ENCODE measurements around the gene ZNF683. TPM values are rescaled to one million over a fixed set of nuclear protein-coding genes. Genes with fewer than 3 reads are reported as not detected.
"Not testable (repeated sequence)": the region's sequence is repeated elsewhere in the genome, so short reads cannot be mapped to it uniquely, and the experiment has no call there.

Gene ZNF683
- not detected in 2 replicates for total RNA-seq

DNA sequence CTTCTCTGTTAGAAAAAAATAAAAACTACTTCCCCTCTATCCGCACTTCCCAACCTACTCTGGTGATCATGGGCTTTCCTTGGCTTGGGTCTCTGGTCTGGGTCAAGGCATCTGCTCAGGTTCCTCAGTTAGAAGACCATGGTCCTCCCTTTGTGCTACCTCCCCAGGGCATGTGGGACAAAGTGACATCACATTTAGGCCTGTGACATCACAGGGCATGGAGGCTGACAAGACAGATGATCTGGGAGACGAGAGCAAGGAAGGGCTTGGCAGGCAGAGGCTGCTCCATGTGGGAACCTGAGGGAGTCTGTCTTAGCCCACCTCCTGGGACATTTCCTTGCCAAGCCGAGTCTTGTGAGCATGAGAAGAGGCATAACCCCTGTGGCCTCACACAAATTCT is at the start of gene ZNF683:
ZNF683 (minus strand) TSS at position 140 of the 400 bp plus-strand sequence. CDS start 4,179 bp downstream, outside the sequence.
- not testable (repeated sequence) for DNase-seq (ENCODE audit: low read depth in 2 of 2)

DNA sequence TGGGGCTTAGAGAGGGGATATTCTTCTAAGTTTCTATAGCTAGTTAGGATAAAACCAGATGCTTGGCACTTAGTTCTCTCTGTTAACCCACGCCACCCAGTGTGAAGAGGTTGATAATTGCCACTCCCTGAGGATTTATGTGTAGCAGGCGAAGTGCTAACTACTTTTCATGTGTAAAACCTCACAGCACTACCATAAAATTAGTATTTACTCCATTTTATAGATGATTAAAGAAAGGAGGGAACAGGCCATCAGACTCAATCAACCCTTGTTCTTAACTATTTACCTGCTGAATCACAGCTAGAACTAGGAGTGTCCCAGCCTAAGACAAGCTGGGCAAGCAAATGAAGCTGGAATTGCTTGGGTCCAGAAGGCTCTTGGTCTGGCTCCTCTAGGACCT is 46.9 kb upstream of the ZNF683 start:
- DNase-seq (ENCODE audit: low read depth in 2 of 2) = no peak

DNA sequence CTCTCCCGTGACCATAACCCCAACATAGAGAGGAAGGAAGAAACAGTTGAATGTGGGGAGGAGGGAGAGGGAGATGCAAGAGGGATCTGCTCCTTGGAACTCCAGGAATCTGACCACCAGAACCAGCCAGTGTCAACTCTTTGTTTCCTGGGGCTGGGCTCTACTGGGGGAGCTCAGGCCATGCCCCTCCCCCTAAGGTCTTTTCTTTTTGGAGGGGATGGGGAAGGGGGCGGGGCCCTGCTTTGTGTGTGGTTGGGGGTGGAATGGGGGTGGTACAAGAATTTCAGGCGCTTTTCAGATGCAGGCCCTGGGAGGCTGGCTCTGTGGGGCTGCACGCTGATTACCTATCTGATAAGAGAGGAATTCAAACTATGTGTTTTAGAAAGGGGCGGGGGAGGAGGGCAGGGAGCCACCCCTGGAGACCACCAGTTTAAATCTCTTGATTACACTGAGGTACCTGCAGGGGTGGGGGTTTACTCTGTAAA is 46.4 kb upstream of the ZNF683 start:
- DNase-seq (ENCODE audit: low read depth in 2 of 2) = no peak

DNA sequence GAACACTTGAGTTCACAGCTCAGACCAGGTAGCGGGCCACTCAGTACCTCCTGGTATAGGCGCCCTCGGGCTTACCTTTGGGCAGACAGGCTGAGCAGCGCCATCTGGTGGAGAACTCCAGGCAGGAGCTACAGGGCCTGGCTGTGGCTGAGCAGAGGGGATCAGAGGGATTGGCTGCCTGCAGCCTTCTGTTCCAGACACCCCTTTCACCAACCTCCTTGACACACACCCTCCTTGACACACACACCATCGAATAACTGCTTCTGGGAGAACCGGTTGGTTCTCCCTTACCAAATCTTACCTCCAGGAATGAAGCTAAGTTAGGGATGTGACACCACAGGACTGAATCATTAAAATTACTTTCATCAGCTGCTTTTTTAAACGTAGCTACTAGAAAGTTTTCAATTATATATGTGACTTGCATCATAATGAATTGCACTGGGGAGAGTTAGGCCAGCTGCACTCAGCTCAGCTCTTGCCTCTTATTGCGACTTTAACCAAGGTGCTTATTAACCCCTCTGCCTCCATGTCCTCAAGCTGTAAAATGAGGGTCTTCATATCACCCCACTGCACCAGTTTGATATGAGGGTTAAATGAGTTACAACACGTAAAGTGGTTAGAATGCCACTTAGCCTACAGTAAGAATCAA is 44.7 kb upstream of the ZNF683 start:
- peak; percentile 74 to 85 for DNase-seq (ENCODE audit: low read depth in 2 of 2)

DNA sequence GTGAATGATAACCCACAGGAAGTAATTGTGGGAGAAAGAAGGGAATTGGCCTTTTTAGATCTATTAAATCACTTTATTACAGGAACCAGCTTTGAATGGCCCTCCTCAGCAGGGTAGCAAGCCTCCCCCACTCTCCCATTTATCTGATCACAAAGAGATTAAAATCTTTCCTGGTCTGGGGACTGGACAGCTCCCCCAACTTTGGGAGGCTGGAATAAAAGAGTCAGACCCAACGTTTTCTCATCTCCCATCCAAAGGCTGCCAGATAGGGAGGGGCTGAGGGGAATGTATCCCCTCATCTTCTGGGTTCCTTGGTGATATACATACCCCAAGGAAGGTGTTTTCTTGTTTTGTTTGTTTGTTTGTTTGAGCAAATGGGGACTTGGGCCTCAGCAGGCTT is 40.5 kb upstream of the ZNF683 start:
- DNase-seq (ENCODE audit: low read depth in 2 of 2) = no peak

DNA sequence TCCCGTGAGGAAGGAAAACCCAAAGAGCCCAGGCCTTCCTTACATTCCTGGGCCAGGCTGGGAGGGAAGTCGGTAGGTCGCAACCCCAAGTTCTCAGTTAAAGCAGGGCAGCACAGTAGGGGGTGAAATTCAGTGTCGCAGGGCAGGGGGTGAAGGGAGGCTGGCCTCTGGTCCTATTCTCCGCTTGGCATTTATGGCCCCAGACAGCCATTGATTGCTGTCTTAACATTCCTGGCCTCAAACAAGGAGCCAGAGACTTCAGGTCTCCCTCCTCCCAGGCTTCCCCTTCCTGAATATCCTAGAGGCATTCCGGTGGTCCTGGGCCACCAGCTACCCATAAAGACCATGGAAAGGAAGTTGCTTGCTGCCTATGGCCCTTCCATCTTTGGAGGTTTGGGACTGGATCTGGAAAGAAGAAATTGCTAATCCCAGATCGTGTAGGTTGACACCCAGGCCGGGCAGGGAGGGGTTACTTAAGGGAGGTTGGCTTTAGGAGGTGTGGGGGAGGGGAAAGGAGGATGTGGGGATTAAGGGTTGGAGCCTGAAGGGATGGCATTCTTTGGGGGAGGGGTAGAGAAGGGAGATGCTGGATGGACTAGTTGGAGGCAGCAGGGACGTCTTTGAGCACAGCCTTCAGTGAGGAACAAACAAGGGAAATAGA is 39.8 kb upstream of the ZNF683 start:
- DNase-seq (ENCODE audit: low read depth in 2 of 2) = no peak

DNA sequence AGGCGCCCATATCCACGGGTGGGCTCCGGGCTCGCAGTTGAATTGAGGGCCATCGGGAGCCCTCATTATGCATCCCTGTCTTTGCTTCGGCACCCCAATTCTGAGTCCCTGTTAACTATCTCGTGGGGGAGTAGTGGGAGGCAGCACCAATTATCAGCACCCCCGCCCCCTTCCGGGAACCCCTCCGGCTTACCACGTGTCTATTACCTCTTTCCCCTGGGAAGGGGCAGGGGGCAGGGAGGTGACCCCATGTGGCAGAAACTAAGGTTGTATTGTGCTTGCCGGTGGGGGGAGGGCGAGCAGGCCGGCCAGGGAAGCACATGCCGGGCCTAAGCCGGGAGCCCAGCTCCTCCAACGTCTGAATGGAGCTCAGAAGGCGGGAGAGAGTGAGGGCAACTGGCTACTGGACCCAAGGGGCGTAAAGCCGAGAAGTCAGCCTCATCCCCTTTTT is 39.1 kb upstream of the ZNF683 start:
- no peak for DNase-seq (ENCODE audit: low read depth in 2 of 2)

DNA sequence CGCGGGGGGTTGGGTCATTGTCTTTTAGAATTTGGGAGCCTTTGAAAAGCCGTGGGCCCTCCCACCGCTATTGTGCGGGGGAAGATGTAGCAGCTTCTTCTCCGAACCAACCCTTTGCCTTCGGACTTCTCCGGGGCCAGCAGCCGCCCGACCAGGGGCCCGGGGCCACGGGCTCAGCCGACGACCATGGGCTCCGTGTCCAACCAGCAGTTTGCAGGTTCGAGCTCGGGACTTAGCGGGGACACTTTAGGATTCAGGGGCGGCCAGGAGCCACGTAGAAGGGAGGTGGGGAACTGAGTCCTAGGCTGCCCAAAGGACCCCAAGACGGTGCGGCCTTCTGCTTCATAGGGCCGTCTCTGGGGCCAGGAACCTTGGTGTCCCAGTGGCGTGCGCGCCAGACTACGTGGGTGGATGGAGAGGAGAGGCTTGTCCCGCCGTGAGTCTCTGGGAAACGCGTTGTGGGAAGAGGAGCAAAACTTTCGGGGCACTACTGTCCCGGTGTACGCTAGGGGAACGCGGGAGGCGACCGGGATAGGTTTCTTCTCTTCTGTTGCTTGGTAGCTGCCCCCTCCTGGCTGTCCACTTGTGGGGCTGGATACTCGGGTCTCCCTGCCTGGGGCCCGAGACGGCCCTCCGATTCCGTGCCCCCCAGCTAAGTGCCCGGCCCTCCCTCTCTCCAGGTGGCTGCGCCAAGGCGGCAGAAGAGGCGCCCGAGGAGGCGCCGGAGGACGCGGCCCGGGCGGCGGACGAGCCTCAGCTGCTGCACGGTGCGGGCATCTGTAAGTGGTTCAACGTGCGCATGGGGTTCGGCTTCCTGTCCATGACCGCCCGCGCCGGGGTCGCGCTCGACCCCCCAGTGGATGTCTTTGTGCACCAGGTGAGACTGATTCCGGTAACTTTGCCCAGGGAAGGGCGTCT is 38.4 kb upstream of the ZNF683 start, which contains the start of gene LIN28A:
LIN28A (plus strand) TSS at position 112 of the 918 bp plus-strand sequence; CDS start at position 187, 75 bp downstream.
- DNase-seq (ENCODE audit: low read depth in 2 of 2) = no peak

DNA sequence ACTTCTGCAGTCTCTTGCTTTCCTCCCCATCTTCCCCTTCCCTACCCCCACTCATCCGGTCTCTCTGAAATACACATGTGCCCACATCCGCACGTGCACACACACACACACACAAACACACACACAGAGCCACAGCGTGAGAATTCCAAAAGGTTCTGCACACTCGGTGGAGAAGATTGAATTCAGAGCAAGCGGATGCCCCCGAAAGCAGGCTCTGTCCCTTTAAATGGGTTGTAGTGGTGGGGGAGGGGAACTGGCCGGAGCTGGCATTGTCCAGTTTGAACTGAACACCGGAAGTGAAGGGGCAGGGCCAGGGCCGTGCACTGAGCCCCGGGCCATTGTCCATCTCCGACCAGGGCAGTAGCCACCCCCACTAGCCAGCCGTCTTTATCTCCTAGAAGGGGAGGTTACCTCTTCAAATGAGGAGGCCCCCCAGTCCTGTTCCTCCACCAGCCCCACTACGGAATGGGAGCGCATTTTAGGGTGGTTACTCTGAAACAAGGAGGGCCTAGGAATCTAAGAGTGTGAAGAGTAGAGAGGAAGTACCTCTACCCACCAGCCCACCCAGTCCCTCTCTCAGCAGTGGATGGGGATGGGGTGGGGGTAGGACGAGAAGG is 36.7 kb upstream of the ZNF683 start:
- DNase-seq (ENCODE audit: low read depth in 2 of 2) = no peak

DNA sequence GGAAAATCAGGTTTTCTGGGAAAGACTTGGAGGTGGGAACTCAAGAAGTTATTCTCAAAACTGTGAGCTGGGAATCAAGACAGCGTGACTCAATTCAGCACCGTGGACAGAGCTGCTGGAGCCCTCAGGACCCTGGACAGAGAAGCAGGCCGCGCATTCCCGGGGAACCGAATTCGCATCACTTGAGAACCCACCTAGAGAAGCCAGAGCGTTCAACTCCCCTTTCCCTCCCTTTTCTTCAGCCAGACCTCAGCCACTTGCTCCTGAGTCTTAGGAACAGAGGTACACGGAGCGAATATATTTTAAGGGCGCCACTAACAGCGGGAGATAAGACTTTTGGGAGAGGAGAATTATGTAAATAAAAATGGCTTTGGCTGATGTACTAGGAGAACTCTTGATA is 36.1 kb upstream of the ZNF683 start:
- peak; percentile 77 for DNase-seq (ENCODE audit: low read depth in 2 of 2)

DNA sequence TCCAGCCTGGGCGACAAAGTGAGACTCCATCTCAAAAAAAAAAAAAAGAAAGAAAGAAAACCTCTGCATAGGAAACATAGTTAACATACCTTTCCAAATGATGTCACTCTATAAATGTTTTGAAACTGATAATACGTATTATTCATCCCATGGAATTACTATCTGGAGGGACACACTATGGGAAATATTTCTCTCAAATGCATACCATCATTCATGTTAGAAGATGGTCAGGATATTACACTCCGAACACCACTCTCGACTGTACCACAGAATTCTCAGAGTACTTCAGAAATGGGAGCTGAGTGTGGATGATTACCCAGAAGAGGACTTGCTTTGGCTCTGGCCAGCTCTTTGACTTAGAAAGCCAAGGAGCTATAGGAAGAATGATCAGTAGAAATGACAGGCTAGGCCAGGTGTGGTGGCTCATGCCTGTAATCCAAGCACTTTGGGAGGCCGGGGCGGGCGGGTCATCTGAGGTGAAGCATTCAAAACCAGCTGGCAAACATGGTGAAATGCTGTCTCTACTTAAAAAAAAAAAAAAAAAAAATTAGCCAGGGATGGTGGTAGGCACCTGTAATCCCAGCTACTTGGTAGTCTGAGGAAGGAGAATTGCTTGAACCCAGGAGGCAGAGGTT is 32.8 kb upstream of the ZNF683 start:
- no peak for DNase-seq (ENCODE audit: low read depth in 2 of 2)

DNA sequence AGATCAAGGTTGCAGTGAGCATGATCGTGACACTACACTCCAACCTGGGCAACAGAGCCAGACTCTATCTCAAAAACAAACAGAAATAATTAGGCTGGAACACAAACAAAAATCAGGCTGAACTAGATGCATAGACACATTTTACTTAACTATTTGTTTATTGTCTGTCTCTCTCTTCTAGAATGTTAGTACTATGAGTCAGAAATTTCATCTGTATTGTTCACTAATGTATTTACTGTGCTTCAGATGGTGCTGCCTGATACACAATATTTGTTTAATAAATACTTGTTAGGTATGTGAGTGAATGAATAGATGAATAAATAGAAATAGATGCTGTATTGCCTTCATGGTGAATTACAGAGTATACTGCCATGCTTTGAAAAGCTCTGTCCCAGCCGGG is 32.1 kb upstream of the ZNF683 start:
- no peak for DNase-seq (ENCODE audit: low read depth in 2 of 2)

DNA sequence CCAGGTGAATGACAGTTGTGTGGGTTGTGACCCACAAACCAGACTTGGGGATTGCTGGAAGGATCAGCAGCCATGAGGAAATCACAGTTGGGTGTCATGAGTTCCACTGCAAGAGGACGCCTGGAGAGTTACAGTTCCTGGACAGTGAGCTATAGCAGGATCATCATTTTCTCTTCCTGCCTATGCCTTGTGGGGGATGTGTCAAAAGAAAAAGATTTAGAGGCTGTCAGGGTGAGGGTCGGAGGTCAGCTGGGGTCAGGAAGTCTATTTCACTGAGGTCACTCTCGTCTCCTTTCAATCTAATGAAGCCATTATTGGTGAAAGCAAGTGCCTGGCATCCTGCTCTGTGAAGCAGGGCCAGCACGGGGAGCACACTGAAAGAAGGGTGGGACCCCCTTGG is 31.1 kb upstream of the ZNF683 start:
- no peak for DNase-seq (ENCODE audit: low read depth in 2 of 2)

DNA sequence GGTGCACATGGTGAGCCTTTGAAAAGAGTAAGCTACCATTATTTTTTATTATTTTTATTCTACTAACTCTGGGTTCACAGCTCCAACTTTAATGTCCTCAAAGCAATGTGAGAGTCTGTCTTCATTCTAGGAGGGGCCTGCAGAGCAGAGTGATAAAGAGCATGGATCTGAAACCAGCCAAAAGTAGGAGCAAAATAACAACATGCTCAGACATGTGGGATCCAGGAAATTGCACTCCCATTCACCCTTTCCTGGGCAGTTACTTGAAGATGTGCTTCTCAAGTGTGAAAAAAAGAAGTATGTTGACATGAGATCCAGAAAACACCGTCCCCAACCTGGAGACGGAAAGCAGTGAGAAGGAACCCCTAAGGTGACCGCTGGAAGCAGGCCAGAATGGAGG is 29.3 kb upstream of the ZNF683 start:
- DNase-seq (ENCODE audit: low read depth in 2 of 2) = no peak

DNA sequence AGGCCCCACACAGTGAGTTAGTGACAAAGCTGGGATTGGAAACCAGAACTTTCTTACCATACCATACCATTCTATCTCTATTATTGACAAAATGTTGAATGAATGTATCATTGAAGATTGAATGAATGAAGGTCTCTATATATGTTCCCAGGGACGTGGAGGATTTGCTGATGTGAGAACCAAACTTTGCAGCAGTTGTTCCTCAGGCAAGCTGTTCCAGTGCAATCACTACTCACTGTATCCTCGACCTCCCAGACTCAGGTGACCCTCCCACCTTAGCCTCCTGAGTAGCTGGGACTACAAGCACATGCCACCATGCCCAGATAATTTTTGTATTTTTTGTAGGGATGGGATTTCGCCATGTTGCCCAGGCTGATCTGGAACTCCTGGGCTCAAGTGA is 26.5 kb upstream of the ZNF683 start:
- DNase-seq (ENCODE audit: low read depth in 2 of 2) = no peak

DNA sequence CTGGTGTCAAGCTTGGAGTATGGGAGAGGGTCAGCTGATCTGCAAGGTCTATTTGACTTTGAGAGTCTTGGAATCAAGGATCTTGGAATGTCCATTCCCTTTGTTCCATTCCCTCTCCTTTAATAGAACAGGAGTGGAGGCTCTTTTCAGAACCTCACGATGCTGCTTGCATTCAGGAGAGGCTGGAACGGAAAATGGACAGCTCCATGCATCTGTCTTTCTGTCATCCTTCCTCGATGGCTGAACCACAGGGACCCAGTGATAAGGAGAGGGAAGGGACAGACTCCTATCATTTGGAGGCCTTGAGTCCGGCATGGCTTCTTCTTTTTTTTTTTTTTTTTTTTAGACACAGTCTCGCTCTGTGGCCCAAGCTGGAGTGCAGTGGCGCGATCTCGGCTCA is 23.2 kb upstream of the ZNF683 start:
- no peak for DNase-seq (ENCODE audit: low read depth in 2 of 2)

DNA sequence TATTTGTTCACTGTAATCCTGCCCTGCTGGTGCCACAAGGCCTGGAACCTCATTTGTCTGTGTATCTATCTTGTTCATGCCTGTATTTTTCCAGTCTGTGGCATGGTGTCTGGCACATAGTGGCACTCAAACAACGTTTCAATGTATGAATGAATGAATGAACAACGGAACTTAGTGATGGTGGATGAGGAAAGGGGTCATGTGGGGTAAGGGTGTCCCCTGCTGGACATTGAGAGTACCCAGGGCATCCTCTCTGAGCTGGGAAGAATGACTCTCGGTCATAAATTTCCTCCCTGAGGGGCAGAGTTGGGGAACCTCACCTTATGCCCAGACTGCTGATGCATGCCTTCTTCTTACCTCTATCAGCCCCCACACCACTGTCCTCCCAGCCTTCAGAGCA is 18.9 kb upstream of the ZNF683 start:
- peak; percentile 61 to 69 for DNase-seq (ENCODE audit: low read depth in 2 of 2)

DNA sequence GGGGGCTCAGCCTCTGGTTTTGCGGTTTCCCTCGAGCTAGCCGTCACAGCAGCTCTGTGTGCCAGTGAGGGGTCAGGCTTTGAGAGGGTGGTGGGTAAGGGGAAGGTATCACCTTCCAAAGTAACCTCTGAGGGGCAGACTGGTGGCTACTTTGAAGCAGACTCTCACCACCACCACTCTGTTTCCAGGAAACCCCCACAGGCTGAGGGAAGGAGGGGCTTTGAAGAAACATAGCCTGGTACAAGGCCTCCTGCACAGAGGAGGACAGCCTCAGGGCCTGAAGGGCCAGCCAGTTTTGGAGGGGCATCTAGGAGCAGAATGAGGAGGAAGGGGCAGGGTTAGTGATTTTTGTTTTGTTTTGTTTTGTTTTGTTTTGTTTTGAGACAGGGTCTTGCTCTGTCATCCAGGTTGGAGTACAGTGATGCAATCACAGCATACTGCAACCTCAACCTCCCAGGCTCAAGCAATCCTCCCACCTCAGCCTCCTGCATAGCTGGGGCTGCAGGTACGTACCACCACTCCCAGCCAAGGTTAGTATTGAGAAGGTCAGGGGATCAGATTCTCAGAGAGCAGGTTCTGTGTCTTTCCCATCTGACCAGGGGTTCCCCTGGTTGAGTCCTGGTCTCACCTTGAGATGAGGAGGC is 17.2 kb upstream of the ZNF683 start:
- DNase-seq (ENCODE audit: low read depth in 2 of 2) = no peak

DNA sequence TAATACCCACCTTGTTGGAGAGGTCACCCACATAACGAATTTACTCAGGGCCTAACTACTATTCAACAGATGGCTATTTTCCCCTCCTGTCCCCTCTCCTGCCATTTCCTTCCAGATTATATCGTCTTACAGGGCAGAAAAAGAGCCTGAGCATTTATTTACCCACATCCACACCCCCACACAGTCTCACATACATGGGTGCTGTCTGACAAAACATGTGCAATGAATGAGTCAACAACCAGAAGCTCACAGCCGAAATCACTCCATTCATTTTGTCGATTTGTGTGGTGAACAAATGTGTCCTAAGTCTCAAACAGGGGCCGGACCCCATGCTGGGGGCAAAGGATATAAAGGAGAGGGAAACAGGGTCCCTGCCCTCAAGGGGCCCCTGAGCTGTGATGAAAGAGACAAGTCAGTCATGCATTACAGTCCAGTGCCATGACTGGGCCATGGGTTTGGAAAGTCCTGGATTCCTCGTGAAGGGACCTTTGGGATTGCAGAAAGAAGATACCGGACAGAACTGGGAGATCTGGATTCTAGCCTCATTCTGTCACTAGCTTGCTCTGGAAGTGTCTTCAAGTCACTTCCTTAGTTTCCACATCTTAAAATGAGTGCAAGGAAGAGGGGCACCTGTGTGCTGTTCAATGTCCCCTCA is 16.4 kb upstream of the ZNF683 start:
- no peak for DNase-seq (ENCODE audit: low read depth in 2 of 2)

DNA sequence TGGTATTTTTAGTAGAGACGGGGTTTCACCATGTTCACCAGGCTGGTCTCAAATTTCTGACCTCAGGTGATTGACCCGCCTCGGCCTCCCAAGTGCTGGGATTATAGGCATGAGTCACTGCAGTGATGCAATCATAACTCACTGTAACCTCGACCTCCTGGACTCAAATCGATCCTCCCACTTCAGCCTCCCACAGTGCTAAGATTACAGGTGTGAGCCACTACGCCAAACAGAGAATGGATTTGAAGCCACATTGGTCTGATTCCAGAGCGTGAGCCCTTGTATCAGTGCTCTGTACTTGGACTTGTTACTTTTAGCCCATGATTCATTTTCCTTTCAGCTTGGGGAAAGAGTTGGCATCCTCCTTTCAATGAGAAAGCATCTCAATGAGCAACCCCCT is 14.9 kb upstream of the ZNF683 start:
- no peak for DNase-seq (ENCODE audit: low read depth in 2 of 2)
